GM11168 (cell line): ENCODE results near the gene TRIM36.

ENCODE experiments used
- in situ Hi-C: fragments of 300-500 bp; cut with MboI; formaldehyde crosslinking; loops from one replicate; pipeline ENCODE4 v1.12.0; 2022; ENCODE audit warnings: low sequenced_read_pairs; ENCODE audit not compliant: unreplicated experiment

The TRIM36 gene

GRCh38 chr5:115169487-115170133 is at the start of gene TRIM36:
Gene TRIM36 (minus strand): TSS chr5:115169908. CDS start chr5:115169634, 274 bp downstream.
- in situ Hi-C loops = no loop called here

GRCh38 chr5:115214541-115214940 is 44.8 kb upstream of the TRIM36 start:
- in situ Hi-C loops = no loop called here

- in situ Hi-C loops = no loop called here
Observed at GRCh38 chr5:115209279-115209678, 39.6 kb upstream of the TRIM36 start.

GRCh38 chr5:115202952-115203351 is 33.2 kb upstream of the TRIM36 start:
- in situ Hi-C loops = no loop called here

GRCh38 chr5:115196161-115196560 is 26.5 kb upstream of the TRIM36 start:
- in situ Hi-C loops = no loop called here

- in situ Hi-C loops = no loop called here
Observed at GRCh38 chr5:115194676-115195075, 25.0 kb upstream of the TRIM36 start.

GRCh38 chr5:115193295-115193694 is 23.6 kb upstream of the TRIM36 start:
- in situ Hi-C loops = no loop called here

GRCh38 chr5:115192098-115192497 is 22.4 kb upstream of the TRIM36 start:
- in situ Hi-C loops = no loop called here

GRCh38 chr5:115191474-115192031 is 21.8 kb upstream of the TRIM36 start:
- in situ Hi-C loops = no loop called here

- in situ Hi-C loops = no loop called here
Observed at GRCh38 chr5:115190388-115190787, 20.7 kb upstream of the TRIM36 start.

GRCh38 chr5:115189866-115190265 is 20.2 kb upstream of the TRIM36 start:
- in situ Hi-C loops = no loop called here

GRCh38 chr5:115186794-115187193 is 17.1 kb upstream of the TRIM36 start:
- in situ Hi-C loops = no loop called here

- in situ Hi-C loops = no loop called here
Observed at GRCh38 chr5:115184770-115185169, 15.1 kb upstream of the TRIM36 start.

GRCh38 chr5:115181757-115182156 is 12.0 kb upstream of the TRIM36 start:
- in situ Hi-C loops = no loop called here

- in situ Hi-C loops = no loop called here
Observed at GRCh38 chr5:115180165-115180709, 10.5 kb upstream of the TRIM36 start.

- in situ Hi-C loops = no loop called here
Observed at GRCh38 chr5:115179394-115180164, 9.9 kb upstream of the TRIM36 start.

GRCh38 chr5:115179030-115179393 is 9.3 kb upstream of the TRIM36 start:
- in situ Hi-C loops = no loop called here

GRCh38 chr5:115170929-115171510 is 1.3 kb upstream of the TRIM36 start:
- in situ Hi-C loops = no loop called here

- in situ Hi-C loops = no loop called here
Observed at GRCh38 chr5:115170134-115170928, 623 bp upstream of the TRIM36 start.

GRCh38 chr5:115168829-115169486 is 750 bp downstream of the TRIM36 start:
- in situ Hi-C loops = no loop called here
